Bone marrow (tissue), 2 donors: Measurements from ENCODE around the gene LAMB4.
"Not testable (repeated sequence)": the region's sequence is repeated elsewhere in the genome, so short reads cannot be mapped to it uniquely, and the experiment has no call there.

Experiments
- DNase-seq, 2 donors: peaks; one replicate each; lab custom pipeline; 2025; lab: John Stamatoyannopoulos, UW

The LAMB4 gene

DNA sequence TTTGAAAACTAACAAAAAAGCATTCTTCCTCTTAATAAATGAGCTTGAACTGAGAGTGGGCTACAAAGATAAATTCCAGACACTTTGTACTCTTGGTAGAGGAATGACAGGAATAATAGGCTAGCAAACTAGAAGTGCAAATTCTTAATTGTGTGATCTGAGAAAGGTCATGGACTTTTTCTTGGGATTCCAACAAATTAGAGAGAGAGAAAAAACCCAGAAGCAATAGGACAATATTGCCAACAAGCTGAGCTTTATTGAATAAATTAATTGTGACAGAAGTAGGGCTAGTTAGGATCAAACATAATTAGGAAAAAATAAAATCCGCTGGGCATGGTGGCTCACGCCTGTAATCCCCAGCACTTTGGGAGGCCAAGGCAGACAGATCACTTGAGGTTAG, 85.8 kb downstream of the LAMB4 start:
- DNase-seq: no peak

DNA sequence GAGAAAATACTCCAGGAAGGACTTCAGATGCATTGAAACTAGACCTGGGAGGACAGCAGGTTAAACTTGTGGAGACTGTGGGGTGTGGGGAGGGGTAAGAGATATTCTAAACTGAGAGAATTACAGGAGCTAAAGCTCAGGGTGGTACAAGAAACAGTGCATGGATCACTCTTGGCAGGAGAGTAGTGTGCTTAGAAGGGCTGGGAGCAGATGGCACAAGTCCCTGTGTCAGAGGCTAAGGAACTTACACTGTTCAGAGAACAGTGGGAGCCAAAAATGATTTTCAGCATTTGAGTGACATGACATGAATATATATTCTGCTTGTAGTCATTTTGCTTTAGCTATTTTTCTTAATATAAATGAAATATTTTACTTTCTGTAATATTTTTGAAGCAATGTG, 91.2 kb downstream of the LAMB4 start:
- DNase-seq: no peak

- no peak for DNase-seq
Observed at GRCh38 chr7:108037741-108038140, 92.4 kb downstream of the LAMB4 start.

DNA sequence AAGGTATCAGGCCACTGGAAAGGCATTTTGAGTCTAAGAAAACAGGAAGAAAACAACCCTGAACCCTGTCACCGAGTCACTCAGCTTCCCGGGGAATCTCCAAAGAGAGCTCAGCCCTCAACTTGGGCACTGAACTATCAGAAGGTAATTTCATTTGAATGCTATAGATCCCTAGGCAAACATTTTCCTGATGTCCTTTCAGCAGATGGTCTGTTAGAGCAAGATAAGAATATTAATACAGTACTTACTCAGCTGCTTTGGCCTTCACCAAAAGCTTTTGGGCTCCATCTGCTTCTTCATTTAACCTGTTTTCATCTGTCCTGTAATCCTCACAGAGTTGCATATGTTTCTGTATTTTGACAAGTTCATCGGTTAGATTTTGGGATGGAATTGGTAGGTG, 93.0 kb downstream of the LAMB4 start:
- DNase-seq: no peak

- DNase-seq: no peak
Observed at GRCh38 chr7:108034586-108034985, 95.6 kb downstream of the LAMB4 start.

GRCh38 chr7:108033776-108034497, 96.2 kb downstream of the LAMB4 start:
- no peak for DNase-seq

- DNase-seq: not testable (repeated sequence)
Observed at GRCh38 chr7:108033309-108033708, 96.9 kb downstream of the LAMB4 start.

GRCh38 chr7:108030516-108030915, 99.6 kb downstream of the LAMB4 start:
- DNase-seq: no peak

DNA sequence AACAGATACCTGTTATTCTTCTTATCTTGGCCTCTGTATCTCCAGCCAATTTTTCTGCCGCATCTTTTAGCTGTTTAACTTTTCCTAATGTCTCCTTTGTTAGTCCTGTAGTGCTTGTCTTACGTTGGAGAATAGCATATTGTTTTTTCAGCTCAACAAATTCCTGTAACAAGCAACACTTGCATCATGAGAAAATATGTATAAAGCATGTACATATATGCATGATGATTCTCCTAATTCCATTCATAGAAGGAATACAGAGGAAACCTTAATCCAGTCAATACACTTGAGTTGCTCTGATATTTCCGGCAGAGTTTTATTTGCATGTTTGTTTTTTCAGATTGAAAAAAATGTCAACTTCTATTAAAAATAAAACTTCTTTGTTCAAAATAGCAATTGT, 101.1 kb downstream of the LAMB4 start:
- no peak for DNase-seq

DNA sequence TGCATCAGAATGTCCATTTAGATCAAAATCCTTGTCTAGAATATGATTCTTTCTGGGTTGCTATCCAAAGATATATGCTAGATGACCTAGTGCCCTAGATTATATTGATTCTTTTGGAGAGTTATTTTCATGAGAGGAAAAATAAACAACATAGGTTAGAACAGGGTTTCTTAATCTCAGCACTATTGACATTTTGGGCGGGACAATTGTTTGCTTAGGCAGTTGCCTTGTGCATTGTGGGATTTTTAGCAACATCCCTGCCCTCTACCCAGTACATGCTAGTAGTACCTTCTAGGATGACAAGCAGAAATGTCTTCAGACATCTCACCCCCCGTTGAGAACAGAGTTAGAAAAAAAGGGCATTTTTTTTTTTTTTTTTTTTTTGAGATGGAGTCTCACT, 102.0 kb downstream of the LAMB4 start:
- no peak for DNase-seq

- no peak for DNase-seq
Observed at GRCh38 chr7:108027239-108027638, 102.9 kb downstream of the LAMB4 start.

GRCh38 chr7:108026647-108027046, 103.5 kb downstream of the LAMB4 start:
- no peak for DNase-seq

GRCh38 chr7:108026116-108026515, 104.0 kb downstream of the LAMB4 start:
- no peak for DNase-seq

DNA sequence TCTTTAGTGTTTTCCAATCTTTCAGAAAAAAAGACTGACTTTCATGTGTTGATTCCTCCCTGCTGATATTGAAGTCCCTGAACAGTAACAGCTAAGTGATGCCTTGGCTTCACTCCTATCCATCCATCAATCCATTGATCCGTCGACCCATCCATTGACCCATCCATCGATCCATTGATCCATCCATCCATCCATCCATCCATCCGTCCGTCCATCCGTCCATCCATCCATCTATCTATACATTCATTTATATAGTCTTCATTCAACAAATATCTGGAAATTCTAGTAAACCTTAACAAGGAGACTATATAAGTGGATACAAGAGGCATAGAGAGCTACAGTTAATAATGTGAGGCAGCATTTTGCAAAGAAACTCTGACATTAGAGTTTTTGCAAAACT, 105.6 kb downstream of the LAMB4 start:
- no peak for DNase-seq

DNA sequence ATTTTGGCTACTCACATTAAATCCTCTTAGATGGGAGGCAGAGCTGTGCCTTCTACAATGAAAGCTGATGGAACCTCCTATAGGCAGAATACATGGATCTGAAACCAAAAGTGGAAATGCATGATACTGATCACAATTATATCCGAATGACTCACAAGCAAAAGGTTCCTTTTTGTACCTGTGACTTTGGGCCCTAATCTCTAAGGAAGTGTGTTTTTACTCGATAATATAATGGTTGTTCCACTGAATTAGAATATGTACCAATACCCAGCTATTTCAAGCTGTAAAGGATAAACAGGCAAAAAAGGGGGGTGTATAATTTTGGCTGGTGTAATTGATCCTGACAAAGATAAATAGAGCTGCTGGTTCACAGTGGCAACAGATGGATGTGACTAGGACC, 109.6 kb downstream of the LAMB4 start:
- DNase-seq: no peak

DNA sequence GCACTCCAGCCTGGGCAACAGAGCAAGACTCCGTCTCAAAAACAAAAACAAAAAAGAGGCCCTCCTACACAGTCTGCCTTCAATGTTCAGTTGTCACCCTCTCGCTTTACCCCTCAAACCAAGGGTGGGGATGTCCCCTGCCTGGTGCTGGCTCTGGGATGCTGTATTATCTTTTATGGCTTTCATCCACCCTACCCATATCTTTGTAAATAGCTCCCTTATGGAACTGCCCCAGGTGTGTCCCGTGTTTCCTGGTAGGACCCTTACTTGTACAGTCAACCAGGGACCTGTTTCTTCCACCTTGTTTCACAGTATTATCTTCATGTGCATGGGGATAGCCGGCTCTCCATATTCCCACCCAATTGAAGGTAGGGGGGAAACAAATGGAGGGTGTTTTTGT, 111.5 kb downstream of the LAMB4 start:
- no peak for DNase-seq

DNA sequence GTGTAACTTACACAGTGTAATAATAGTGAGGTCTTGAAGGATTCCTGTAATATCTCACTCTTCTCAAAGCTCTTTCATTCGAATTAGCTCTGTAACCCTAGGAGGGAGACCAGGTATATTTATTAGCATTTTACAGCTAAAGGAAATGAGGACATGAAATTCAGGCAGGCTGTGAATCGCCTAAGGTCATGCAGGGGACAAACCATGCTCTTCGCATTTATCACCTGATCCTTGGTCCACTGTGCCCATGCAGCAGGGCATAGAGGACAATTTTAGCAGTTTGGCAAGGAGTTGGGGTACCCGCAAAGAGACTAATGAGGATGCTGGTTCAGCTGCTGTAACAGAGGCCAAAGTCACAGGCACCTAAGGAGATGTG, 112.4 kb downstream of the LAMB4 start:
- no peak for DNase-seq

GRCh38 chr7:108016841-108017775, 113.1 kb downstream of the LAMB4 start:
- no peak for DNase-seq

- DNase-seq: no peak
Observed at GRCh38 chr7:108015740-108016139, 114.4 kb downstream of the LAMB4 start.

DNA sequence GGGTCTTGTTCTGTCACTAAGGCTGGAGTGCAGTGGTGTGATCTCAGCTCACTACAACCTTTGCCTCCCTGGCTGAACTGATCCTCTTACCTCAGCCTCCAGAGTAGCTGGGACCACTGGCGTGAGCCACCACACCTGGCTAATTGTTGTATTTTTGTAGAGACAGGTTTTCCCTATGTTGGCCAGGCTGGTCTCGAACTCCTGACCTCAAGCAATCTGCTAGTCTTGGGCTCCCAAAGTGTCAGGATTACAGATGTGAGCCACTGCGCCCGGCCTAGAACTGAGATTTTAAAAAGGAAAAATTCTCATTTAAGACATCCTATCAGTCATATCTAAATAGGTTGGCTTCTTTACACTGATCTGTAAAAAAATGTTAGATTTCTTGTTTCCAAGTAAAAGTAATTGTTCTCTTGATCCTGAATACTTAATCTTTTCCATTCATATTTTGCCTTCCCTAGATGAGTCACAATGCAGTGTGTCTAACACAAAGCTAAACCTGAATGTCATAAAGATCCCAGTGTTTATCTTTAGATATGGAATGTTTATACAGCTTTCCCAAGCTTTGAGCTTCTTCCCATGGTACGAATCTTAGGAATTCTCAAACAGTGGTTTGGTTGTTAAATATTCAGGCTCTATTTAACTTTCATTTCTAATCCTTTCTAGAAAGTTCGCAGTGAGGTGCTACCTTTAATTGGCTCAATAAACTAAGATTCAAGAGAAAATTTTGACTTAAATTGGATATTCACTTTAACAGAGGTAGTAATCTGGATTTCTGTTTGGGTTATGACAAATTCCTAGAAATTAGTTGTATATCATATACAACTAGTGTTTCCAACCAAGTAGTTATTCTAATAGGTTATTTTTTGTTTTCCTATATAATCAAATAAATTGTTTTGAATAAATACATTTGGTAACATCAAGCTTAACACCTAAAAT, 115.1 kb downstream of the LAMB4 start:
- DNase-seq: no peak

GRCh38 chr7:108014215-108014614, 115.9 kb downstream of the LAMB4 start:
- no peak for DNase-seq
